GM12878 (cell line): ENCODE data around the gene NCAPD3. TPM values are rescaled to one million over a fixed set of nuclear protein-coding genes. Genes with fewer than 3 reads are reported as not detected.

ENCODE experiments used
- ATAC-seq: fragments of 200-7000 bp; cut with Tn5 transposase; 3 replicates; pipeline ENCODE4 v1.9.1; 2020; ENCODE audit warnings: mild to moderate bottlenecking, moderate library complexity
- BruUV-seq: library from RNA; stranded (reverse); fragments of 400-500 nt; replicated peaks from 2 replicates; lab custom pipeline; 2021; lab: Mats Ljungman, UMichigan
- CTCF ChIA-PET: fragments of 300-600 bp; sonication (Branson Sonifier 250); formaldehyde crosslinking; extraction: SDS; loops from one replicate; lab custom pipeline; 2021; ENCODE audit warnings: inconsistent platforms; lab: Yijun Ruan, JAX
- POLR2A ChIA-PET: fragments of 350-600 bp; formaldehyde crosslinking; extraction: SDS; loops from one replicate; lab custom pipeline; 2021; ENCODE audit warnings: inconsistent platforms; lab: Charles Lee
- RAD21 ChIA-PET: fragments of 300-600 bp; sonication (Branson Sonifier 250); formaldehyde crosslinking; loops from one replicate; lab custom pipeline; 2023; ENCODE audit warnings: antibody characterized with exemption; ENCODE audit not compliant: unreplicated experiment; lab: Charles Lee
- SMC1A ChIA-PET: fragments of 300-600 bp; sonication (Branson Sonifier 250); formaldehyde crosslinking; loops from one replicate; lab custom pipeline; 2023; ENCODE audit not compliant: unreplicated experiment, uncharacterized antibody; lab: Charles Lee
- DNase-seq: peaks from one replicate; pipeline ENCODE4 v3.0.0-alpha.2; 2011; ENCODE audit warnings: low read depth, low spot score
- FAIRE-seq: peaks from 3 replicates; lab custom pipeline; 2011; peaks lifted over from hg19 to GRCh38; lab: Jason Lieb, UNC
- H2AFZ ChIP-seq: 2 replicates; pipeline ENCODE4 v1.6.0; 2011; ENCODE audit warnings: low read depth, low read length, control low read depth; ENCODE audit not compliant: control insufficient read depth
- H3K27ac ChIP-seq: 2 replicates; pipeline ENCODE4 v1.5.1; 2011; ENCODE audit warnings: control low read depth; ENCODE audit not compliant: control insufficient read depth, insufficient read depth
- H3K27me3 ChIP-seq, 2 experiments: replicated peaks in 1 of 2; 2 replicates each; pipeline versions ENCODE4 v1.6.0 to v1.6.1; 2011; ENCODE audit warnings: low read length in 1 of 2; ENCODE audit not compliant: control insufficient read depth in 2 of 2, insufficient read depth in 2 of 2
- H3K36me3 ChIP-seq, 2 experiments: 2 replicates each; pipeline ENCODE4 v1.5.1; 2011; ENCODE audit warnings: low read length in 1 of 2; ENCODE audit not compliant: control insufficient read depth in 2 of 2, insufficient read depth in 2 of 2
- H3K4me1 ChIP-seq: 2 replicates; pipeline ENCODE4 v1.6.1; 2011; ENCODE audit warnings: mild to moderate bottlenecking, low read length, moderate library complexity, mixed read lengths; ENCODE audit not compliant: control insufficient read depth, insufficient read depth
- H3K4me2 ChIP-seq: 2 replicates; pipeline ENCODE4 v1.6.0; 2011; ENCODE audit warnings: control low read depth; ENCODE audit not compliant: control insufficient read depth, insufficient read depth
- H3K4me3 ChIP-seq: fragments of 200-600 bp; sonication (generic); 2 replicates; pipeline ENCODE4 v1.5.1; 2016
- H3K79me2 ChIP-seq: 2 replicates; pipeline ENCODE4 v1.6.0; 2011; ENCODE audit warnings: low read length; ENCODE audit not compliant: control insufficient read depth, insufficient read depth
- H3K9ac ChIP-seq: 2 replicates; pipeline ENCODE4 v1.8.0; 2011; ENCODE audit warnings: low read length, control low read depth, mixed read lengths; ENCODE audit not compliant: control insufficient read depth, insufficient read depth
- H3K9me3 ChIP-seq: replicated peaks from 3 replicates; pipeline ENCODE4 v1.5.1; 2011; ENCODE audit warnings: mild to moderate bottlenecking, low read length; ENCODE audit not compliant: control insufficient read depth, insufficient read depth
- H4K20me1 ChIP-seq: 2 replicates; pipeline ENCODE4 v1.6.0; 2011; ENCODE audit not compliant: control insufficient read depth, insufficient read depth
- BRCA1 ChIP-seq: IDR thresholded peaks from 2 replicates; pipeline ENCODE4 v1.6.1; 2011; ENCODE audit warnings: low read depth, low read length, improper control_type of control experiment
- CBX3 ChIP-seq: fragments of 200-600 bp; sonication (generic); IDR thresholded peaks from 2 replicates; pipeline ENCODE4 v1.6.1; 2016; ENCODE audit warnings: low read depth, borderline replicate concordance
- FOS ChIP-seq: IDR thresholded peaks from 3 replicates; pipeline ENCODE4 v1.6.1; 2011; ENCODE audit warnings: borderline replicate concordance; ENCODE audit not compliant: insufficient read length; ENCODE audit errors: extremely low read depth
- GATAD2B ChIP-seq: fragments of 450-650 bp; conservative IDR thresholded peaks from 2 replicates; pipeline ENCODE4 v1.6.1; 2017; ENCODE audit warnings: low read depth, mild to moderate bottlenecking, moderate library complexity
- LARP7 ChIP-seq: fragments of 450-650 bp; IDR thresholded peaks from 2 replicates; pipeline ENCODE4 v1.6.1; 2017; ENCODE audit warnings: mild to moderate bottlenecking
- MTA3 ChIP-seq: IDR thresholded peaks from 2 replicates; pipeline ENCODE4 v1.6.1; 2012; ENCODE audit warnings: low read length, inconsistent platforms, borderline replicate concordance
- MXI1 ChIP-seq: fragments of 150-350 bp; IDR thresholded peaks from 2 replicates; pipeline ENCODE4 v1.6.1; 2011; ENCODE audit warnings: low read depth, mild to moderate bottlenecking, inconsistent platforms, low read length, improper control_type of control experiment
- MYB ChIP-seq: fragments of 150-350 bp; IDR thresholded peaks from 2 replicates; pipeline ENCODE4 v1.6.1; 2014; ENCODE audit warnings: mild to moderate bottlenecking, low read depth, low read length, borderline replicate concordance
- NR2C1 ChIP-seq: fragments of 450-650 bp; IDR thresholded peaks from 2 replicates; pipeline ENCODE4 v1.6.1; 2017; ENCODE audit warnings: antibody characterized with exemption, mild to moderate bottlenecking, moderate library complexity
- PML ChIP-seq: IDR thresholded peaks from 2 replicates; pipeline ENCODE4 v1.6.1; 2012; ENCODE audit warnings: low read length, inconsistent platforms
- POLR2A ChIP-seq: IDR thresholded peaks from 2 replicates; pipeline ENCODE4 v1.6.1; 2011; ENCODE audit warnings: low read depth, mild to moderate bottlenecking, low read length
- SPI1 ChIP-seq: IDR thresholded peaks from 2 replicates; pipeline ENCODE4 v1.6.1; 2011; ENCODE audit warnings: low read depth, mild to moderate bottlenecking, low read length, moderate library complexity, borderline replicate concordance; ENCODE audit not compliant: insufficient read depth
- STAT1 ChIP-seq: fragments of 450-650 bp; conservative IDR thresholded peaks from 2 replicates; pipeline ENCODE4 v1.6.1; 2014; ENCODE audit warnings: antibody characterized with exemption, mild to moderate bottlenecking
- TARDBP ChIP-seq: IDR thresholded peaks from 2 replicates; pipeline ENCODE4 v1.6.1; 2016; ENCODE audit warnings: borderline replicate concordance
- TBL1XR1 ChIP-seq: IDR thresholded peaks from 2 replicates; pipeline ENCODE4 v1.6.1; 2012; ENCODE audit warnings: low read depth, low read length, improper control_type of control experiment
- ZBTB11 ChIP-seq: fragments of 450-650 bp; formaldehyde crosslinking; IDR thresholded peaks from 2 replicates; pipeline ENCODE4 v1.5.0; 2022; ENCODE audit warnings: mild to moderate bottlenecking, missing genetic modification characterization
- WGBS: methylation state at CpG from one replicate; pipeline ENCODE4 v1.1.6; 2016; ENCODE audit warnings: low lambda C conversion rate; ENCODE audit not compliant: insufficient replicate concordance, insufficient coverage; ENCODE audit errors: missing lambda C conversion rate; 5-methylcytosine and 5-hydroxymethylcytosine counted together
- in situ Hi-C: fragments of 300-500 bp; cut with MboI; formaldehyde crosslinking; loops from 9 replicates; pipeline ENCODE4 v1.14.3; 2018; ENCODE audit warnings: mixed read lengths
- intact Hi-C: fragments of 100-400 bp; cut with micrococcal nuclease; formaldehyde crosslinking; loops from one replicate; pipeline ENCODE4 v1.14.2; 2022; ENCODE audit not compliant: unreplicated experiment
- polyA plus RNA-seq, 11 experiments: library from polyadenylated mRNA; depleted of rRNA in 4 of 11; unstranded in 6 of 11; stranded (reverse) in 5 of 11; fragments of >200 nt; fragmentation: Nextera tagmentation in 4 of 11; fragmentation: Illumina TruSeq in 1 of 11; extraction: Ambion mirVana in 4 of 11; extraction: Trizol in 1 of 11; gene quantifications; 1 replicate in 1 of 11; 2 replicates in 10 of 11; pipeline versions ENCODE4 v1.2.1 to v1.2.3, GENCODE V29; 2011 to 2016; ENCODE audit warnings: inconsistent platforms in 2 of 11, missing spikeins in 2 of 11, low read depth in 1 of 11
- total RNA-seq, 4 experiments: library from RNA; depleted of rRNA in 3 of 4; stranded (reverse); fragments of >200 nt in 3 of 4; fragmentation: Illumina TruSeq in 1 of 4; extraction: Trizol in 1 of 4; gene quantifications; 2 replicates each; pipeline versions ENCODE4 v1.2.1 to v1.2.3, GENCODE V29; 2013 to 2021
- TF ChIP-seq, protein P1 (sequence below): IDR thresholded peaks from 2 replicates; pipeline ENCODE4 v1.6.1; 2012; ENCODE audit warnings: improper control_type of control experiment, low read depth, low read length; ENCODE audit not compliant: insufficient replicate concordance

NCAPD3 gene
- total and polyA plus RNA-seq, 10 of the 15 experiments (the other 5 are each of a cell fraction or from before 2014, with no cell fraction given) = 14.9 to 58.2 (median 48.2) TPM

- CTCF ChIA-PET = interaction anchor here (1.1 kb wide), 1 partner anchor 42 kb away, joined by 3 read pairs; no protein-coding TSS in a partner anchor
- no TSS peak for BruUV-seq
Observed at GRCh38 chr11:134202661-134203060, 21.1 kb downstream of the NCAPD3 start.

More at GRCh38 chr11:134202661-134203060, 21.1 kb downstream of the NCAPD3 start:
- Histone ChIP-seq H3K9me3 (no peaks in the 10 kb centered on the region), H3K9ac (no peak overlapping the region), H3K4me2 (no peak overlapping the region), H2AFZ (no peak overlapping the region), H3K4me3 (no peak overlapping the region), H3K27me3 (no peaks in the 10 kb centered on the region), H3K4me1 (no peaks in the 10 kb centered on the region), H3K79me2 (no peaks in the 10 kb centered on the region; the same call in 1 of the 2 replicates), H4K20me1 (no peaks in the 10 kb centered on the region; the same call in 1 of the 2 replicates), H3K27ac (no peak overlapping the region), H3K36me3 (peaks cover 11 to 27% of the 10 kb centered on the region in 2 experiments; a peak in 2 of 4 replicates)
- 100% methylated on average over 4 of the region's 4 CpGs for WGBS
- SMC1A ChIA-PET = interaction anchor here (1.6 kb wide), 1 partner anchor 13 kb away, joined by 3 read pairs; no protein-coding TSS in a partner anchor
- DNase-seq = no peak
- in situ Hi-C loops = no loop called here
- no peak for FAIRE-seq
- no peak for TF ChIP-seq BRCA1
- no peak for TF ChIP-seq NR2C1
- no peak for TF ChIP-seq FOS
- no peak for TF ChIP-seq GATAD2B
- no peak for TF ChIP-seq POLR2A
- TF ChIP-seq ZBTB11 = no peak
- TF ChIP-seq MXI1 = no peak
- TF ChIP-seq CBX3 = no peak
- no peak for TF ChIP-seq PML
- TF ChIP-seq LARP7 = no peak
- TF ChIP-seq, protein P1, sequence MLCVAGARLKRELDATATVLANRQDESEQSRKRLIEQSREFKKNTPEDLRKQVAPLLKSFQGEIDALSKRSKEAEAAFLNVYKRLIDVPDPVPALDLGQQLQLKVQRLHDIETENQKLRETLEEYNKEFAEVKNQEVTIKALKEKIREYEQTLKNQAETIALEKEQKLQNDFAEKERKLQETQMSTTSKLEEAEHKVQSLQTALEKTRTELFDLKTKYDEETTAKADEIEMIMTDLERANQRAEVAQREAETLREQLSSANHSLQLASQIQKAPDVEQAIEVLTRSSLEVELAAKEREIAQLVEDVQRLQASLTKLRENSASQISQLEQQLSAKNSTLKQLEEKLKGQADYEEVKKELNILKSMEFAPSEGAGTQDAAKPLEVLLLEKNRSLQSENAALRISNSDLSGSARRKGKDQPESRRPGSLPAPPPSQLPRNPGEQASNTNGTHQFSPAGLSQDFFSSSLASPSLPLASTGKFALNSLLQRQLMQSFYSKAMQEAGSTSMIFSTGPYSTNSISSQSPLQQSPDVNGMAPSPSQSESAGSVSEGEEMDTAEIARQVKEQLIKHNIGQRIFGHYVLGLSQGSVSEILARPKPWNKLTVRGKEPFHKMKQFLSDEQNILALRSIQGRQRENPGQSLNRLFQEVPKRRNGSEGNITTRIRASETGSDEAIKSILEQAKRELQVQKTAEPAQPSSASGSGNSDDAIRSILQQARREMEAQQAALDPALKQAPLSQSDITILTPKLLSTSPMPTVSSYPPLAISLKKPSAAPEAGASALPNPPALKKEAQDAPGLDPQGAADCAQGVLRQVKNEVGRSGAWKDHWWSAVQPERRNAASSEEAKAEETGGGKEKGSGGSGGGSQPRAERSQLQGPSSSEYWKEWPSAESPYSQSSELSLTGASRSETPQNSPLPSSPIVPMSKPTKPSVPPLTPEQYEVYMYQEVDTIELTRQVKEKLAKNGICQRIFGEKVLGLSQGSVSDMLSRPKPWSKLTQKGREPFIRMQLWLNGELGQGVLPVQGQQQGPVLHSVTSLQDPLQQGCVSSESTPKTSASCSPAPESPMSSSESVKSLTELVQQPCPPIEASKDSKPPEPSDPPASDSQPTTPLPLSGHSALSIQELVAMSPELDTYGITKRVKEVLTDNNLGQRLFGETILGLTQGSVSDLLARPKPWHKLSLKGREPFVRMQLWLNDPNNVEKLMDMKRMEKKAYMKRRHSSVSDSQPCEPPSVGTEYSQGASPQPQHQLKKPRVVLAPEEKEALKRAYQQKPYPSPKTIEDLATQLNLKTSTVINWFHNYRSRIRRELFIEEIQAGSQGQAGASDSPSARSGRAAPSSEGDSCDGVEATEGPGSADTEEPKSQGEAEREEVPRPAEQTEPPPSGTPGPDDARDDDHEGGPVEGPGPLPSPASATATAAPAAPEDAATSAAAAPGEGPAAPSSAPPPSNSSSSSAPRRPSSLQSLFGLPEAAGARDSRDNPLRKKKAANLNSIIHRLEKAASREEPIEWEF = no peak
- no peak for TF ChIP-seq MTA3
- TF ChIP-seq TBL1XR1 = no peak
- TF ChIP-seq SPI1 = no peak
- TF ChIP-seq STAT1 = no peak
- no peak for TF ChIP-seq MYB
- TF ChIP-seq TARDBP = no peak
- intact Hi-C loops = loop anchor here (10.0 kb wide), 2 partner anchors 52 to 152 kb away; partner anchors contain the start of genes ACAD8 and THYN1
- POLR2A ChIA-PET = interaction anchor here (0.7 kb wide), 1 partner anchor 423 kb away, joined by 4 read pairs; no protein-coding TSS in a partner anchor
- RAD21 ChIA-PET = no interaction called here
- ATAC-seq = no peak
